22Rv1 (cell line): Measurements from ENCODE around the gene VMAC.

ENCODE experiments used
- CTCF ChIP-seq: fragments of 450-650 bp; IDR thresholded peaks from 2 replicates; pipeline ENCODE4 v1.5.1; 2017; ENCODE audit warnings: mild to moderate bottlenecking
- ZFX ChIP-seq: fragments of 450-650 bp; IDR thresholded peaks from 2 replicates; pipeline ENCODE4 v1.6.1; 2017; ENCODE audit warnings: antibody characterized with exemption, borderline replicate concordance

- TF ChIP-seq CTCF (no peak), ZFX (no peak)
These were observed 6.7 kb downstream of the VMAC start for GRCh38 chr19:5911366-5911765.
